HG02763 (cell line): ENCODE results near the gene SLAIN1.
A peak's percentile ranks its signal among the peaks of the same experiment; 100 is the strongest.

ENCODE experiments used
- ATAC-seq: cut with Tn5 transposase; IDR thresholded peaks from one replicate; pipeline ENCODE4 v1.9.1; 2021; ENCODE audit warnings: mild to moderate bottlenecking, moderate library complexity; ENCODE audit not compliant: unreplicated experiment

Gene SLAIN1

DNA sequence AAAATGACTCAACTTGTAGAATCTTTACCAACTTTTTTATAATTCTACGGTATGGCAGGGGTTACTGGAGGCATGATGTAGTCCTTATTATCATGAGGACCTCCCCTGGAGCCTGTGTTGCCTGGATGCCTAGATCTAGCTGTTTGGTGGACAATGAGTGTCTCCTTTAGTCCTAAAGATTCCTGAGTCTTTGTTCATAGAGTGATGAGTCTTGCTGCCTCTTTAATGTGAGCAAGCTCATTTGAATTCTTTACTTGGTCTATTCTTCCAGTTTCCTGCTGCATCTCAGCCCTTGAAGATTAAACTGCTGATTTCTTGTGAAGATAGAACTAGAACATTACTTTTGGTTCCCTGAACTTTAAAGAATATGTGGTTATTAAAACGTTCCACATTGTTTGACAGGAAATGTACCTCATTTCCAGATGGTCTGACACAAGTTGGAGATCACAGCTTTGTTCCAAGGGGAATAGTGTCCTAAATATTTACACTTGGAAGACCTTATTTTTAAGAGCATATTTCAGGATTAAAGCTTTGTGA, 51.9 kb downstream of the SLAIN1 start:
- no peak for ATAC-seq

DNA sequence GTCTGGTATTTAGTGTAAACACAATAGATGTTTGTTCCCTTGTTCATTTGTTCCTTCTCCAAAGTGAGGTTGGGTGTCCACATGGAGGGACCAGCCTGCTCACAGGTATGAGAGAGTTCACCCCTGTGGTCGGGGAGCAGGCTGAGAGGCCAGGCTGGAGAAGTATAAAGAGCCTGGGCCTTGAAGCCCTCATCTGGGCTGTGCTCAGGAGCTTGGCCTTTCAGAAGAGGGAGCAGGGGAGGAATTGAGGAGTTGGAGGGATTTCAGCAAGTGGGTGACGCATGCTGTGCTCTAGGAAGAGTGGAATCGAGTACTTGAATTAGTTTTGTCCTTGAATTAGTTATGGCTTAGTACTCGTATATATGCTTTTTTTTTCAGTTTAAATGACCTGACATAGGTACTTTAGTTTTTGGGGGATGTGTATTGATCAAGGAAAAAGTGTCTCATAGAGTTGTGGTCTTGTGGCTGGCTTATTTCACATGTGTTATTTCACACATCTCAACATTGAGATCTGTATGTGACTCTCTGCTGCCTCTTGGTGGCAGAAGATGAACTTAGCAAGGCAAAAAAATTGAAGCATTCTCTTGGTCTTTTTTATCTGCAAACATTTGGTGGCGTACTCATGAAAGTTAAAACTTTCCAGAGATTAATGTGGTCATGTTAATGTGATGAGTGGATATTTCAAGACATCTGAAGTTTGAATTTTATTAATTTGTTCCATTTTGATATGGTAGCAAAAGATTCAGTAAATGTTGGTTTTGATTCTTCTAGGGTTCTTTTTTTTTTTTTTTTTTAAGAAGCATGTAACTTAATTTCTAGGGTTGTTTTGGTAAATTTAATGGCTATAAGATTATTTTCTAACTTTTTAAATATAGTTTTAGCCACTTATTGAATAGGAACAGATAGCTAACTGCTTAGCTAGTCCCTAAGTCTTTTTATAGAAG, 54.3 kb downstream of the SLAIN1 start:
- peak; percentile 84 for ATAC-seq

DNA sequence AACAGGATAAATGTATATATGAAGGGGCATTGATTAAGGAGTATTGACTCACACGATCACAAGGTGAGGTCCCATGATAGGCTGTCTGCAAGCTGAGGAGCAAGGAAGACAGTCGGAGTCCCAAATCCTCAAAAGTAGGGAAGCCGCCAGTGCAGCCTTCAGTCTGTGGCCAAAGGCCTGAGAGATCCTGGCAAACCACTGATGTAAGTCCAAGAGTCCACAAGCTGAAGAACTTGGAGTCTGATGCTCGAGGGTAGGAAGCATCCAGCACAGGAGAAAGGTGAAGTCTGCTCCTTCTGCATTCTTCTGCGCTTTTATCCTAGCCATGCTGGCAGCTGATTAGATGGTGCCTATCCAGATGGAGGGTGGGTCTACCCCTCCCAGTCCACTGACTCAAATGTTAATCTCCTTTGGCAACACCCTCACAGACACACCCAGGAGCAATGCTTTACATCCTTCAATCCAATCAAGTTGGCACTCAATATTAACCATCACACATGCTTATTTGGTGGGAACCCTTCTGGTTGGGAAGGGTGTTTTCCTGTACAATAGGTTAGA, 55.1 kb downstream of the SLAIN1 start:
- ATAC-seq, result no peak

DNA sequence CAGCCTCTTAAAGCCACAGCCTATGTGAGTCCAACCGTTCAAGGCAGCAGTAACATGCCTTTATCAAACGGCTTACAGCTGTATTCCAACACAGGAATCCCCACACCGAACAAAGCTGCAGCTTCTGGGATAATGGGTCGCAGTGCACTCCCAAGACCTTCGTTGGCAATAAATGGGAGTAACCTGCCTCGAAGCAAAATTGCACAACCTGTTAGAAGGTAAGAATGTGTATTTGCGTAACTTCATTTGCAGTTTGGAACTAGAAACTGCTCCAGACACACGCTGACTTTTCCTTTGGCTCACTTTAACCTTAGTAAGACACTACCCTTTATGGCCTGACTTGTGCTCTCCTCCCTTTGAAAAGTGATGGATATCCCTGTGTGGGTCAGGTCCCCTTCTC, 63.4 kb downstream of the SLAIN1 start:
- ATAC-seq, result no peak

DNA sequence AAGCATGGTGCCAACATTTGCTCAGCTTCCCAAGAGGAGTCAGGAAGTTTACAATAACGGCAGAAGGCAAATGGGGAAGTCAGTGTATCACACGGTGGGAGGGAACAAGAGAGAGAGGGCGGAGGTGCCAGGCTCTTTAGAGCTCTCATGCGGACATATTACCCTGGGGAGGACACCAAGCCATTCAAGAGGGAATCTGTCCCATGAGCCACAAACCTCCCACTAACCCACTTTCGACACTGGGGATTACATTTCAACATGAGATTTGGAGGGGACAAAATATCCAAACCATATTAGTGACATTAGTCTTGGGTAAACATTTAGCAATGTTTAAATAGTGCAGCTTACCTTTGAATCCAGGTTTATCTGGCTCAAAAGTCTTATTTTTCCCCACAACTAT, 69.9 kb downstream of the SLAIN1 start:
- ATAC-seq, result no peak

DNA sequence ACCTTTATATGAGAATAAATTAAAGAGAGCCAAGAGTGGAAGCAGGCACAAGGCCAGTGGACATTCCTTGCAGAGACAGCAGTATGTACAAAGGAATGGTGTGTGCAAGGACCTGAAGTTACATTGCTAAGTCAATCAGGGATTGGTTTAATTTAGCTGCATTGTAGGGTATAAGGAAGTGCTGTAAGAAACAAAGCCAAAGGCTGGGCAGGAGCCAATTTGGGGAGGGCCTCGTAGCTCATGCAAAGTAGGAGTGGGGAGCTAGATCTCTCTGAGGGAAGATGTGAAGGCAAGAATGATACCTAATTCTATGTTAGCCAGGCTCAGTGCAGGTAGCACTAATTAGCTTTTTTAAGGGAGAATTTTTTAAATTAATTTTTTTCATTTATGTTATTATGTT, 76.7 kb downstream of the SLAIN1 start:
- ATAC-seq, result no peak

DNA sequence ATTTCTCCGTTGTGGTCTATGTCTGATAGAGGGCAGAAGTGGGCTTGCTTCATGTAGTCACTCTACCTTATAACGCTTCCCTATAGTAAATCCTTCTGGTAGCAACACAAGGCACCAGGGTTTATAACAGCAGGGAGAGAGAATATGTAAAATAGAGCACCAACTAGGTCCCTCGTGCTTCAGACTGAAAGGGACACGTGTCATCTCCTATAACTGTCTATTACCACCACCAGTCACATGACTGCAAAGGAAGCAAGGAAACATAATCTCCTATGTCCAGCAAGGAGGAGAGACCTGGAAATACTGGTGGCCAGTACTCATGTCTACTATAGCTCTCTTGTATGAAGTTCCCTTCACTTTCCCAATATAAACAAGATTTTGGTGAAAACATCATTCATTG, 79.2 kb downstream of the SLAIN1 start:
- ATAC-seq, result no peak

DNA sequence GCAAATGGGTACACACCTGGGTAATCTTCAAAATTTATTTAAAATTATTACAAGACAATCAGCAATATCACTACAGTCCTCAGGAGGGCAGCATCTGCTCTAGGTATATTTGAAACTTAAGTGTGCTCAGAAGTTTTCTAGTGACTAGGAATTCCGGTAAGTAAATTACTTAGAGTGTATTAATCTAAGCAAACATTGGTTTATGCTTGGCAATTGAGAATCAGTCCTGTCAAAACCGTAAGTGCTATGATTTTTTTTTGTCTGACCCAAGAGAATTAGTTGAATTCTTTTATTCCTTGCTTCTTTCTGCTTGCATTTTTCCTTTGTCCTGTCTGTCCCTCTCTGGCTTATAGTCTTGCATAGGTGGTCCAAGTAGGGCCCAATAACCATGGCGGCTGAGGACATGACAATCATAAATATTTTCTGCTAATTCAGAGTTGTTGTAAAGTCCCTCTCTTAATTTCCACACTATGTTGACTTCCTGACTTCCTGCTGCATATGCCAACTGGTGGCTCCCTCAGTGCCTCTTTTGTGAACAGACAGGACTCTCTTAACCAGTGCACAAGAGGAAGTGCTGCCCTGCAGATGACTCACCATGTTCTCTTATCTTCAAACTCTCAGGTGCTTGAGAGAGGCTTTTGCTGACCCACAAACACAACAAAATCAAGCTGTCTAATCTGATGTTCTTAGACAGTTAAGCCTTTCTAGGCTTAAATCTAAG, 82.2 kb downstream of the SLAIN1 start:
- ATAC-seq, result peak; percentile 76

DNA sequence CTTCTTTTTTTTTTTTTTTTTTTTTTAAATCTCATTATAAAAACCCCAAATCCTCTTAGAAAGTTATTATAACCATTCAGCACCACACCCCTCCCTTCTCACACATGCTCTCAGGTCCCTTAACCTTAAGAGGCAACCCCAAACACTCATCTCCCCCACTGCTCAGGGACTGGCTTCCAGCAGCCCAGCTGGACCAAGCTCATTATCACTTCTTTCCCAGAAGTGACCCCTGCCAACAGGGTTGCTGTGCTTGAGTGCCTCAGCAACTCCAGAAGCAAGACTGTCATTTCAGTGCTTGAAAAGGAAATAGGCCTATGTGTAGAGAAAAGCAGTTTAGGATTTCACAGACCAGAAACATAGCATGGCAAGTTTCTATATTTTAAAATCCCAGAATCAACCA, 84.3 kb downstream of the SLAIN1 start:
- ATAC-seq, result no peak

DNA sequence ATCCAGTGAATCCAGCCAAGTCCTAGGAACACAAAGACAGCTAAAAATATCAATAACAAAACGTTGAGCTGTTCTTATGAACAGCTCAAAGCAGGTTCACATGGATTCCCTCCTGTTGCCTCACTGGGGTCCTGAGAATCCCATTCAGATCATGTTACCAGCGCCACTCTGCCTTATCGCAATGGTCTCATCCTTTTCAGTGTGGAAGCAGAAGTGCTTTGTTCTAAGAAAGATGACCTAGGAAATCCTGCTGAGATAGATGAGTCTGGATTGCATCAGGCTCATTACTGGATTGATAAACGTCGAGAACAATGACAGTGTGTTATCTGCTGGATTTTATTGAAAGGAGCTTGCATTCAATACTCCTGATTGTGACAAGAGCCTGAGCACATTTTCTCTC, 87.0 kb downstream of the SLAIN1 start:
- ATAC-seq, result no peak

DNA sequence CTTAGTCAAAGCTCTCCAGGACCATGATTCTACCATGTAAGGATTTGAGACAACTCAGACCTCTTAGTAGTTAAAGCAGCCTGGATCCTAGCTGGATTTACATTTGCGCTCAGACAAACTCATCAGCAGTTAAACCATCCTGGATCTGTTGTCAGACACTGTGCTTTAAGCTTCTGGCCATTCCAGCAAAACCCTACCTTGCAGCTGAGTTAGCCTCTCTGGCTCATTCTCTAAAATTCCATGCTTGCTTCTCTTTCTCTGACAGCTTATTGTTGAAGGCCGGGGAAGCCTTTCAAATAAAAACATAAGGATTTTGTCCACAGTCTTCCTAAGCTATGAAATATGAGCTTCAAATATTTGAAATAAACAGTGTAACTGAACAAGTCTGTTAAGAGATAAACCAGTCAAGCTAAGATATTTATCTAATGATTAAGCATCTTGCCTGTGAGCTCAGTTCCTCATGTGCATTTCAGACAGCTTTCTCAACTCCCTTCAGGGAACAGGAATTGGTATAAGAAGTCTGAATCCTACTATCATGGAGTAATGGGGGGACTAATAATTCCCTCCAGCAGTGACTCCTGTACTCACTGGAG, 89.3 kb downstream of the SLAIN1 start:
- ATAC-seq, result no peak

DNA sequence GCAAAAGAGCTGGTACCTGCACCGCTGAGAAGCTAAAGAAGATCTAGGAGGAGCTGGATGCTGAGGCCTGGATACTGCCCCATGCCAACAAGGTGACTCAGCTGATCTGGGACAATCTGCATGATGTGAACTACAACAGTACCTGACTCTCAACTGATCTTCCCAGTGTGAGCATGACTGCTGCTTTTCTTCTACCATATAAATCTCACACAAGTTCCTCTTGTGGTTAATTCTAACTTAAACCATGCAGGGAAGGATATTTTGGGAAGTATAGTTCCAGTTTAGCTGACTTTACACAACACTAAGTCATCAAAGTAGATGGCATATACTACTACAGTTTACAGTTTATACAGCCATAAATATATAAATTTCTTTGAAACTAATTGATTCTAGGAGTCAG, 91.9 kb downstream of the SLAIN1 start:
- no peak for ATAC-seq

DNA sequence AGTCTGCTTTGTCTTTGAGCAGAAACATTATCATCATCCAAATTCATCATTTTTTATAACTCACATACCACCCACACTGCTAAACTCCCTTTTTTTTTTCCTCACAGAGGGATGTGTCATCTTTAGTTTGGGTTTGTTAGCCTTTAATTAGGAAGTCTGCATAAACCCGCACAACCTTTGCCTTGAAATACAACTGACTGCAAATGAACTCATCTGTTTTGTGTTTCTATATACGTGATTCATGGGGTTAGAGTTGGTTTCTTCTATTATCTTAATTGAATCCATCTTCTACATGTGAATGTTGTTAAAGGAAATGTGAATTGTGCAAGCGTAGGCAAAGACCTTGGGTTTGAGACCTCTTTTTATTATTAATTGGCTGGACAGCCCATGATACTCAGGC, 102.7 kb downstream of the SLAIN1 start:
- ATAC-seq, result no peak

DNA sequence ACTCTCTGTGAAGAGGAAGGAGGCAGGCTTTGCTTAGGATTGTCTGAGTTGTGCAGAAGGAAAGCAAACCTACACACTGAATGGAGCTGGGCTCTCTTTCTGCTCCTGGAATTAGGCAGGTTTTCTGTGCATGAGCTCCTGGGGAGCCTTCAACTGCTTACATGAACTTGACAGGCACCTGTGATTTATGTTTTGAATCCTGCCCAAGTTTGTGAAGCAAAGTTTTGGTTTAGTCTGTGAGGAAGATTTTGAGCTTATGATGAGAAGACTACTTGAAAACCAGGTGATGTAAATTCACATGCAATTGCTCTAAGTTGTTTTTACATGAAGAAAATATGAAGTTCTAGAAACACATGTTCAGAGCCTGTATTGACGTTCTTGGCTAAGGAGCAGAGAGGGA, 109.0 kb downstream of the SLAIN1 start:
- no peak for ATAC-seq

DNA sequence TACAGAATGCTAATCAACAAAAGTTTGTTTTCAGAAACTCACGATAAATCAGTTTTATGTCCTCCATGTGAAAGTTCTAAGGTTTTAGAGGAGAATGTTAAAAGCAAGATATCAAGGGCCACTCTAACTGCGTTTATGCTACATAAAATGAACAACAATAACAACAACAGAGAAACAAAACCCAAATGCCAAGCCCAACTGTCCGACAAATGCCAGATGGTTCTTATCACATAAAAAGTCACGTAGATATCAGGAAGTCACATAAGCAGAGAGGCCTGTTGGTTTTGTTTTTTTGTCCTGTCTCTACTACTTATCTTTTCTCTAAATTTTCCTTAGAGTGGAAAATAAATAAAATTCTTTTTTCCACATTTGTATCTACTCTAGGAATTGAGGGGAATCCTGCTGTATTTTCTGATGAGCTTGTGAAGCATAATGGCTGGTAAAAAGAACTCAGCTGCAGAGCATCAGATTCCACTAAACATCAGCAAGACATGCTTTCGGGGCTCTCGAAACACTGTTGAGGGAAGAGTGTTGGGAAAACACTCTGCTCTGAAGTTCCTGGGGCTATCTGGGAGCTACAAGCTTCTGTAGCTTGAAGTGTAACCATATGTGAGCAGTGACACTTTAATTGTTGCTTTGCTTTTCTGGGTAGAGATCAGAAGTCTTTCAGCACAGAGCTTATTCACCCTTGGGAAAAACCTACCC, 110.1 kb downstream of the SLAIN1 start:
- no peak for ATAC-seq

DNA sequence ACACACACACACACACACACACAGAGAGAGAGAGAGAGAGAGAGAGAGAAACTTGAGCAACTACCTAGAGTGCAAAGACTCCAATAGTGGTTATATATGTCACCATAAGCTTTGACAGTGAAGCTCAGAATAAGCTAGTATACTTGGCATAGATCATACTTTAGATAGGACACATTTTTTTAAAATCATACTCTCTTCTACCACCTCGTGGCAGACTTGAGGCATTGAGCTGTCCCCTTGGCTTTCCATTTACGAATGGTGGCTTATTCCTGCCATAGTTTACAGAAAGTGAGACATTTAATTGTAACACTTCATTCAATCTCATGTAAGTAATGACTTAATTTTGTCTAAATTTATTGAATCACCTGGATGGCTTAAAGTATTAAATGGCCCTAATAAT, 112.9 kb downstream of the SLAIN1 start:
- peak; percentile 84 for ATAC-seq

DNA sequence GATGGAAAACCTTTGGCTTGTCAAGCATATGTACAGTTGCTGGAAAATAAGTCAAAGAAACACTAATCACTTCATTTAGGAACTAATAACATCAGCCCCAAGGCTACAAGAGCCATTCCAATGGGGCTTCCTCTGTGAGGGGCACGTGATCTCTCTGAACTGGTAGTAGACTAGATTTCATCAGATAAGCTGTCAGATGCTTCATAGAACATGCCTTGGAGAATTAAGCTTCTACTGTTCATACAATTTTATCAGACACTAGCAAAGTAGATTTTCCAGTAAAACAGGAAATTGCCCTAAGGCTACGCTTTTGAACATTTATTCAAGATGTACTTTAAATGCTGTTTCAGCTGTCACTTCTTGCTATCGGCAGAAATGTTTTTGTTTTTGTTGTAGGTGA, 113.4 kb downstream of the SLAIN1 start:
- ATAC-seq, result no peak

DNA sequence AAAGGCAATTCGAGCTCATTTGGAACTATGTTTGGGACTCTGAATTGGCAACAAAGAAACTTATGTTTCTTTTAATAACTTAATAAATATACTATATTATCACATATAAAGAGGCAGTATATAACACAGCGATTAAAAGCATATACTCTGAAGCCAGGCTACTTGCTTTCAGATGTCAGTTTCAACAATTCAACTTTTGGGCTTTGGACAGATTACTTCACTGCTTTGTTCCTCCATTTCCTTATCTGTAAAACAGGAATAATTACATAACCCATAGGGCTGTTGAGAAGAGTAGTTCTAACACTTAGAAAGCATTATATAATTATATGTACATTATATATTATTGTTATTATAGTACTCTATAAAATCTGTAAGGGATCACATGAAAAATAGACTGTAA, 113.9 kb downstream of the SLAIN1 start:
- no peak for ATAC-seq

DNA sequence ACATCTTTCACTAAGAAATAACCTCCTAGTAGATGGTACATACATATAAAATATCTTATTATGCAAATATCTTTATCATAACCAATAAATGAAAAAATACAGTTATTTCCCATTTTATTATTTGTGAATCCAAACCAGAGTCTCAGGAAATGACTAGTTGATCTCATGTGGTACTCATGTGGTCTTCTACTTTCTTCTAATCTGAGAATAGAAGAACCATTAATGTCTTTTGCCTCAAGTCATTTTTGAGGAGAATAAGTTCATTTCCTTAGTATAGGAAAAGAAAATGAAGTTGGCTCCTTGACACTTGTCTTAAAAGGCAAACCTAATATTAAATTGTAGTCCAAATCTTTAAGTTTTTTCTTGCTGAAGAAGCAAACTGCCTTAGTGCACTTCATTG, 114.5 kb downstream of the SLAIN1 start:
- no peak for ATAC-seq
